Fibroblast of lung (primary cell): ENCODE measurements around the gene MRPL33. TPM values are rescaled to one million over a fixed set of nuclear protein-coding genes. Genes with fewer than 3 reads are reported as not detected.
A peak's percentile ranks its signal among the peaks of the same experiment; 100 is the strongest.

Source experiments
- DNase-seq, 2 donors: peaks; one replicate each; pipeline versions ENCODE4 v3.0.0 to v3.0.0-alpha.2; 2010; ENCODE audit warnings: low read depth in 2 of 2
- H2AFZ ChIP-seq: 2 replicates; pipeline ENCODE4 v1.5.1; 2012; ENCODE audit warnings: low read length, control low read depth, inconsistent platforms
- H3K27ac ChIP-seq: 2 replicates; pipeline ENCODE4 v1.5.1; 2011; ENCODE audit warnings: low read length, control low read depth; ENCODE audit not compliant: insufficient read depth
- H3K27me3 ChIP-seq: 2 replicates; pipeline ENCODE4 v1.5.1; 2011; ENCODE audit warnings: mild to moderate bottlenecking, low read length; ENCODE audit not compliant: control insufficient read depth, insufficient read depth
- H3K36me3 ChIP-seq: 2 replicates; pipeline ENCODE4 v1.5.1; 2011; ENCODE audit warnings: low read length; ENCODE audit not compliant: control insufficient read depth, insufficient read depth
- H3K4me1 ChIP-seq: 2 replicates; pipeline ENCODE4 v1.5.1; 2011; ENCODE audit warnings: low read length; ENCODE audit not compliant: control insufficient read depth, insufficient read depth; ENCODE audit errors: extremely low read depth
- H3K4me2 ChIP-seq: 2 replicates; pipeline ENCODE4 v1.5.1; 2011; ENCODE audit warnings: low read length, control low read depth; ENCODE audit not compliant: insufficient read depth; ENCODE audit errors: extremely low read depth
- H3K4me3 ChIP-seq, 4 experiments: fragments of 200-600 bp in 1 of 4; sonication (generic) in 1 of 4; replicated peaks in 1 of 4; 2 replicates each; pipeline ENCODE4 v1.5.1; 2011 to 2016; ENCODE audit warnings: low read length in 4 of 4, low read depth in 3 of 4, mild to moderate bottlenecking in 3 of 4, control low read depth in 2 of 4, inconsistent platforms in 1 of 4, mixed read lengths in 1 of 4; ENCODE audit not compliant: insufficient read depth in 1 of 4; ENCODE audit errors: control extremely low read depth in 1 of 4
- H3K79me2 ChIP-seq: 2 replicates; pipeline ENCODE4 v1.5.1; 2012; ENCODE audit warnings: mild to moderate bottlenecking, low read length, inconsistent platforms; ENCODE audit not compliant: control insufficient read depth, insufficient read depth
- H3K9ac ChIP-seq: 2 replicates; pipeline ENCODE4 v1.5.1; 2011; ENCODE audit warnings: mild to moderate bottlenecking, low read length, control low read depth; ENCODE audit not compliant: insufficient read depth
- H3K9me3 ChIP-seq: 2 replicates; pipeline ENCODE4 v1.5.1; 2012; ENCODE audit warnings: low read depth, low read length; ENCODE audit not compliant: control insufficient read depth, insufficient read depth
- H4K20me1 ChIP-seq: 2 replicates; pipeline ENCODE4 v1.5.1; 2011; ENCODE audit warnings: low read length; ENCODE audit not compliant: control insufficient read depth, insufficient read depth; ENCODE audit errors: extremely low read depth
- CTCF ChIP-seq, 2 donors: IDR thresholded peaks in 1 of 2; conservative IDR thresholded peaks in 1 of 2; 1 replicate in 1 of 2; 2 replicates in 1 of 2; pipeline ENCODE4 v1.5.1; 2011 to 2012; ENCODE audit warnings: low read length in 2 of 2, control low read depth in 1 of 2, inconsistent platforms in 1 of 2, low read depth in 1 of 2, mild to moderate bottlenecking in 1 of 2
- EZH2 ChIP-seq: IDR thresholded peaks from 2 replicates; pipeline ENCODE4 v1.5.1; 2012; ENCODE audit warnings: low read length, control low read depth, mild to moderate bottlenecking; ENCODE audit errors: missing control alignments
- polyA plus RNA-seq, 2 donors: library from polyadenylated mRNA; depleted of rRNA in 1 of 2; stranded (reverse) in 1 of 2; unstranded in 1 of 2; fragments of >200 nt; gene quantifications; 2 replicates each; pipeline ENCODE4 v1.2.1, GENCODE V29; 2011 to 2012; ENCODE audit warnings: missing spikeins in 1 of 2
- total RNA-seq: library from RNA; depleted of rRNA; stranded (reverse); fragments of >200 nt; gene quantifications from 2 replicates; pipeline ENCODE4 v1.2.1, GENCODE V29; 2014

The MRPL33 gene
- total and polyA plus RNA-seq, 2 donors (not counting 1 experiment from before 2014, with no cell fraction given), result 85.9 to 178 TPM

- H3K9me3 ChIP-seq, result no peaks in the 10 kb centered on the region
- peaks cover 57% of the 10 kb centered on the region for H3K79me2 ChIP-seq
- peak overlapping the region; percentile 79 for H3K4me2 ChIP-seq
- H2AFZ ChIP-seq, result no peak overlapping the region
- H4K20me1 ChIP-seq, result no peaks in the 10 kb centered on the region
- H3K36me3 ChIP-seq, result peaks cover 2% of the 10 kb centered on the region
- H3K27ac ChIP-seq, result no peak overlapping the region
- H3K4me1 ChIP-seq, result no peaks in the 10 kb centered on the region
- no peak for DNase-seq
- no peak overlapping the region for H3K9ac ChIP-seq
- peak overlapping the region; percentile 64 to 96 (median 86) for H3K4me3 ChIP-seq
- no peaks in the 10 kb centered on the region for H3K27me3 ChIP-seq
- TF ChIP-seq EZH2 (no peak), CTCF (conservative IDR thresholded peaks at IDR 0.05 in 1 of 2, IDR thresholded peaks at IDR 0.05 in 1 of 2; ENCODE audit: low read depth in 1 of 2, low read length in 2 of 2) (no peak)
Measured at GRCh38 chr2:27772804-27773203, 1.3 kb downstream of the MRPL33 start.

- Histone ChIP-seq H3K4me3 (no peak overlapping the region), H3K4me2 (peak overlapping the region; percentile 79), H3K9ac (no peak overlapping the region), H3K79me2 (peaks cover 67% of the 10 kb centered on the region), H3K9me3 (no peaks in the 10 kb centered on the region), H4K20me1 (no peaks in the 10 kb centered on the region), H2AFZ (no peak overlapping the region), H3K27me3 (no peaks in the 10 kb centered on the region), H3K4me1 (no peaks in the 10 kb centered on the region), H3K27ac (no peak overlapping the region), H3K36me3 (peaks cover 2% of the 10 kb centered on the region)
- TF ChIP-seq EZH2 (no peak), CTCF (conservative IDR thresholded peaks at IDR 0.05 in 1 of 2, IDR thresholded peaks at IDR 0.05 in 1 of 2; ENCODE audit: low read depth in 1 of 2, low read length in 2 of 2) (no peak)
- DNase-seq, result no peak
Measured at GRCh38 chr2:27773959-27774358, 2.4 kb downstream of the MRPL33 start.

GRCh38 chr2:27776097-27776496, 4.6 kb downstream of the MRPL33 start:
- Histone ChIP-seq H3K4me2 (peak overlapping the region; percentile 19), H4K20me1 (no peaks in the 10 kb centered on the region), H3K9me3 (no peaks in the 10 kb centered on the region), H3K4me1 (no peaks in the 10 kb centered on the region), H3K27ac (no peak overlapping the region), H3K9ac (no peak overlapping the region), H3K79me2 (peaks cover 69% of the 10 kb centered on the region), H3K27me3 (no peaks in the 10 kb centered on the region), H3K36me3 (peaks cover 2% of the 10 kb centered on the region), H2AFZ (no peak overlapping the region), H3K4me3 (no peak overlapping the region)
- peak; percentile 36 to 48 for DNase-seq
- TF ChIP-seq CTCF (conservative IDR thresholded peaks at IDR 0.05 in 1 of 2, IDR thresholded peaks at IDR 0.05 in 1 of 2; ENCODE audit: low read depth in 1 of 2, low read length in 2 of 2), result no peak
- no peak for TF ChIP-seq EZH2
